ENCODE results near the gene CDK14.

The CDK14 gene

GRCh38 chr7:90621125-90621746 is 25.1 kb downstream of the CDK14 start:
- DNase-seq (ENCODE audit: extremely low read depth, low read depth): no peak
- no peak for TF ChIP-seq CTCF (IDR thresholded peaks at IDR 0.05; ENCODE audit: low read depth, low read length)

GRCh38 chr7:90621747-90622140 is 25.6 kb downstream of the CDK14 start:
- no peak for TF ChIP-seq CTCF (IDR thresholded peaks at IDR 0.05; ENCODE audit: low read depth, low read length)
- no peak for DNase-seq (ENCODE audit: extremely low read depth, low read depth)

GRCh38 chr7:90622670-90623069 is 26.5 kb downstream of the CDK14 start:
- no peak for TF ChIP-seq CTCF (IDR thresholded peaks at IDR 0.05; ENCODE audit: low read depth, low read length)
- no peak for DNase-seq (ENCODE audit: extremely low read depth, low read depth)

- TF ChIP-seq CTCF (IDR thresholded peaks at IDR 0.05; ENCODE audit: low read depth, low read length): no peak
- DNase-seq (ENCODE audit: extremely low read depth, low read depth): no peak
These were observed 28.2 kb downstream of the CDK14 start for GRCh38 chr7:90624225-90624911.

GRCh38 chr7:90625051-90625450 is 28.9 kb downstream of the CDK14 start:
- no peak for TF ChIP-seq CTCF (IDR thresholded peaks at IDR 0.05; ENCODE audit: low read depth, low read length)
- no peak for DNase-seq (ENCODE audit: extremely low read depth, low read depth)

GRCh38 chr7:90625562-90625961 is 29.4 kb downstream of the CDK14 start:
- DNase-seq (ENCODE audit: extremely low read depth, low read depth): no peak
- TF ChIP-seq CTCF (IDR thresholded peaks at IDR 0.05; ENCODE audit: low read depth, low read length): no peak

GRCh38 chr7:90626013-90626412 is 29.9 kb downstream of the CDK14 start:
- DNase-seq (ENCODE audit: extremely low read depth, low read depth): no peak
- TF ChIP-seq CTCF (IDR thresholded peaks at IDR 0.05; ENCODE audit: low read depth, low read length): no peak

Measured in AG09319 (cell line).